Activated CD8-positive, alpha-beta memory T cell treated with anti-CD3 and anti-CD28 coated beads for 48 hours (primary cell): Measurements from ENCODE around the gene CEP170.

Experiments used
- DNase-seq, 3 experiments: peaks; one replicate each; pipeline ENCODE4 v3.0.0-alpha.2; 2020; ENCODE audit warnings: low read depth in 2 of 3, low spot score in 2 of 3

Gene CEP170

DNA sequence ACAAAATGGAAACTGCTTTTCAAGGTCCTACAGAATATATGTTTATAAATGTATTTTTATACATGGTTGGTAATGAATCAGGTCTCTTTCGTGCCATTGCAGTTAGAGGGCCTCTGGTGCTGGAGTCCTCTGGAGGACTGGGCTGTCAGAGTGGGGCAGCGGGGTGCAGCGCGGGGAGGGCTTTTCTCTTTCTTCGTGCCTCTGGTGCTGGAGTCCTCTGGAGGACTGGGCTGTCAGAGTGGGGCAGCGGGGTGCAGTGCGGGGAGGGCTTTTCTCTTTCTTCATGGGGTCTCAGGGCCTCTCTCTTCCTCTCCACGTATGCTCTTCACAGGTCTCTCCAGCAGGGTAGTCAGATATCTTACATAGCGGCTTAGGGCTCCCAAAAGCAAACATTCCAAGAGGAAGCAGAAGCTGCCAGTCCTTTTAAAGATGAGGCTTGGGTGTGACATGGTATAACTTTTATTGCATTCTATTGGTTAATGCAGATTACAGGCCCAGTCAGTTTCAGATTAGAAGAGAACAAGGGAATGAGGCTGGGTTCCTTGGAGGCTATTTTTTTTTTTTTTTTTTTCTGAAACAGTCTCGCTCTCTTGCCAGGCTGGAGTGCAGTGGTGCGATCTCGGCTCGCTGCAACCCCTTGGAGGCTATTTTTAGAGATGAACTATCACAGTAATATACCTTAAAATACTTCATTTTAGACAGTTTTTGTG lies 13.8 kb upstream of the CEP170 start:
- no peak for DNase-seq

DNA sequence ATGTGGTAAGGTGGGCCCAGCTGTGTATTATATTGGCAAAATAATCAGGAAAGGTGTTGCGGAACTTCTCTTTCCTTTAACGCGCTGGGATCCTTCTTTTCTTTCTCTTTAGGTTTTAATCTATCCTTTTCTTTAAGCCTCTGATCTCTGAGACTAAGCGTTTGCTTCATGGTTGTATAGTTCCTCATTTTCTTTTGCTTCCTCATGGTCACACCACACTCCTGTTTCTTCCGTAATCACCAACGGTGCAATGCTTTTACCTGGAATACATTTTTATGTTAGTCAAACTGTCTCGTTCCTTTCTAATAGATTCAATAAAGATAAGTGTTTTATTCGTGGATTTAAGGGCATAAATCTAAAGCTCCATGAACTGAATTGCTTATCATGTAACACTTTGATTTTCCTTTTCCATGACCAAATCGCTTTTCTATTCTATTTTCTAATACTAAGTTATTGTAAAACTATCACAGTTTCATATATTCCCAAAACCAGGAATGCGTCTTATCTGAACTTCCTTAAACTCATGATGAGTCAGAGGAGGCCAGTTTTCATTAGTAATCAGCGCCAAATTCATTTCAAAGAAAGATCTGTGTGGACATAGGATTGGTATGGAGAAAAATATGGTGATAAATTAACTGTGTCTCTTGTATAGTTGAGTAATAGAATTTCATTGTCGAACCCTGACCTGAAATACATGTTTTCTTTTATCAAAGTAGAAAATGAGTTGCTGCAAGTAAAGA lies 13.0 kb upstream of the CEP170 start:
- no peak for DNase-seq

DNA sequence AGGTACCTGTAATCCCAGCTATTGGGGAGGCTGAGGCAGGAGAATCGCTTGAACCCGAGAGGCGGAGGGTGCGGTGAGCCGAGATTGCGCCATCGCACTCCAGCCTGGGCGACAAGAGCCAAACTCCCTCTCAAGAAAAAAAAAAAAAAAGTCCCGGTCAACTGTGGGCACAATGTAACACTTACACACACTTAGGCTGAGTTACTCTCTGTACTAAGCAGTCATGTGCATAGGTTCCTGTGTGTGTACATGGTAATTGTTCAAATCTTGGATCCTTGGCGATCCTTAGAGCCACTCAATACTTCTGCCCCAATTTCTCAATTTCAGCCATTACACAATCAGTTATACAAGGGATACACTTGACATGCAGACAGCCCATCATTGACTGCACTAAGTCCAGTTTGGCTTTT lies 12.4 kb upstream of the CEP170 start:
- DNase-seq, result no peak

DNA sequence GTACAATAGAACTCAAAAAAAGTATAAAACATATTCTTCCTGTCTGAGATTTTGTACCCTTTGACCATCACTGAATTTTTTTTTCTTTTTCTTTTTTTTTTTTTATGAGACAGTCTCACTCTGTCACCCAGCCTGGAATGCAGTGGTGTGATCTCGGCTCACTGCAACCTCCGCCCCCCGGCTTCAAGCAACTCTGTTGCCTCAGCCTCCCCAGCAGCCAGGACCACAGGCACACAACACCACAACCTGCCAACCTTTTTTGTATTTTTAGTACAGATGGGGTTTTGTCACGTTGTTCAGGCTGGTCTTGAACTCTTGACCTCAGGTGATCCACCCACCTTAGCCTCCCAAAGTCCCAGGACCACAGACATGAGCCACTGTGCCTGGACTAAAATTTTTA lies 11.2 kb upstream of the CEP170 start:
- DNase-seq, result no peak

DNA sequence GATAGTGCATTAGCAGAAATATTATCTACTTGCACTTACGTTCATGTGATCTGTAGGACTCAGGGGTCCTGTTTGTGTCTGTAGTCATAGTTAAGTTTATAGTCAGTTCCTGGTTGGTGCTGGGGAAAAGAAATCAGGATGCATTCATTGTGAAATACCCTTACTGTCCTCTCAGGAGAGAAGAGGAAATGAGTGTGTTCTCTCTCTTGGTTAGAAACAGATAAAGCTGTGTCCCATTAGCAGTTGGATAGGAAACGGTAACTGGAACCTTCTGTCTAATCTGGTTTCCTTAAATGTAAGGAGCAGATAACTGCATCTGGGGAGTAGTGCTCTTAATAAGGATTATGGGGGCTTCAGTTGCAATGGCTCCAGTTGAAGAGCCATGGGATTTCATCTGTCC lies 9.6 kb upstream of the CEP170 start:
- no peak for DNase-seq

GRCh38 chr1:243261390-243261789 lies 6.3 kb upstream of the CEP170 start:
- DNase-seq, result no peak

GRCh38 chr1:243260221-243260880 lies 5.3 kb upstream of the CEP170 start:
- DNase-seq, result no peak

DNA sequence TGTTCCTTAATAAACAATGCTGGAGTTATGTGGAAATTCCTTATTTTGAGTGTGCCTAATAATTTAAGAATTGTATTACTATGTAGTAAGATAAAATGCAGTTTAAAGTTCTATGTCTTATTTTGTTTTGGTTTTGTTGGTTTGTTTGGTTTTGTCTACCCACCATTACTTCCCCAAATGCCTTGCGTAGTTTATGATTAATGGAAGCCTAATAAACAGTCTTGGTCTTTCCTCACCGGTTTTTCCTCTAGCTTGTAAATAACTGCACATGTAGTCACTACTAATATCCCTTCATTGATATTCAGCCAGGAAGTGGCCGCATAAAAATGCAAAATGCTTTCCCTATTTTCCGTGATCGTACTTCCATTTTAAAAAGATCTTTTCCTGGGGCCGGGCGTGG lies 3.6 kb upstream of the CEP170 start:
- no peak for DNase-seq

- no peak for DNase-seq
Observed at GRCh38 chr1:243257189-243257588, 2.1 kb upstream of the CEP170 start.

DNA sequence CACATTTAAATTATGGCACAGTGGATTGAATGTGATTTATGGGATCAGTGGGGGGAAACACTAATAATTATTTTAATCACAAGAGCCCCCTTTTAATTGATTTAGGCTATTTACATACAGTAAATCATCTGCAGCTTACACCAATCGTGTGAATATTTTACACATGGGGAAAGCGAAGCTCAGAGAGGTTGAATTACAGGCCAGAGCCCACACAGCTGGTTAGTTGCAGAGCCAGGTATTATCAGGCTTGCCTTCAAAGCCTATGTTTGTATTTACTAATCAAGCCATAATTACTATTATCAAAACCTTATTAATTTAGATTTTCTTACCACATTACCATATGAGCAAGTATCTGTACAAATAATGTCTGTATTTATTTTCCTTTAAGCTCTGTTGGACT lies 1.5 kb upstream of the CEP170 start:
- no peak for DNase-seq

DNA sequence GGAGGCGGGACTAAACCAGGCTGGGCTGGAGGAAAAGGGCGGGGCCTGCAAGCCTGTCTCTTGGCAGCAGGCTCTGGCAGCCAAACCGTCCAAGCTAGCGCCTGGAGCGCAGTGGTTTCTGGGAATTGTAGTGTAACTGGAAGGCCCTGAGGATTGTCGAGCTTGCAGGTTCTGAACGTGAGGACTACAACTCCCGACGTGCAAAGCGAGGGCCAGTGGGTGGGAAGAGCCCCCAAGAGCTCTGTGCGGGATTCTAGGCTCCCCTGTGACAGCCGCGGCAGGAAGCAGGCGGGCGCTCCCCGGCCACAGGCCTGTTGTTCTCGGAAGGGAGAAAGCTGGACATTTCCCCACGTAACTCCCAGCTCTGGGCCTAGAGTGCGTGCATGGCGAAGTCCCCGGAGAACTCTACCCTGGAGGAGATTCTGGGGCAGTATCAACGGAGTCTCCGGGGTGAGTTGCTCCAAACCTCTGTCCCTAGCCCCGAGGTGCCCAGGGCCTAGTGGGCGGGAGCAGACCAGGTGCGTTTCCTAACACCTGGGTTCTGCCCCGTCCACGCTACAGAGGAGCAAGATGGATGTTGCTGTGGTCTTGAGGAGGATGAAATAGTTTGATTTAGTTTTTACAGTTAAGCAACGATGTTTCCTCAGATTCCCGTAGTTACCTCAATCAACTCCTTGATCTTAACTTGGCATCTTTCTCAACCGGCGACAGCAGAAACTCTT lies 871 bp upstream of the CEP170 start, which contains the start of gene SDCCAG8:
TSS of gene SDCCAG8 (plus strand) at position 251 of the 722 bp plus-strand sequence. CDS start at position 384, 133 bp downstream.
- peak; percentile 54 to 82 (median 77) for DNase-seq

DNA sequence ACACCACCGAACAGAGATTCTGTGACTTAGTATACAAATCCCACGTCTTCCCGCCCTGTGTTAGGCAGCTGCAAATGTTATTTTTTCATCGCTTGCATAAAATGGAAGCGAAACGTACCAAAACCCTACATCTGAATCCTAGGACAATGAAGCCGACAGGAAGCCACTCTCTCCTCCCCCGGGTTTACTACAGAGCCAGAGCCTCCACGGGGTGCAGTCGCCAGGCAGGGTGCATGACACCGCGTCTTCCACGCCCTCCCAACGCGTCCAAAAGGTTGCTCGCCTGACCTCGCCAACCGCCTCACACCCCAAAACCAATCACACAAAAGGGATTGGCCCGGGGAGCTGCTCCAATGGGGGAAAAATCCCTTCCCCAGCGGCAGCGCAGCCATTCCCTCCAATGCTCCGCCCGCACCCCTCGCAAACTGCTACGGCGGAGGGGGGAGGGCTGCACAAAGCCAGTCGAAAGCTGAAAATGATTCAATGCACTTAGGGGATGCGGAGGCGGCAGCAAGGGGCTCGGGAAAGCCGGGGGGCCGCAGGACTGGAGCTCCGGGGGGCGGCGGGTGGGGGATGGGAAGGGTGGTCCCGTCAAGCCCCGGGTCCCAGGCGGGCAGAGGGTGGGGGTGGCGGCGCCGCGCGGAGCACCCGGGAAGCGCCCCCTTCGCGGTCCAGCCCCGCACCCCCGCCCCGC lies 701 bp downstream of the CEP170 start:
- peak; percentile 38 to 51 (median 49) for DNase-seq

DNA sequence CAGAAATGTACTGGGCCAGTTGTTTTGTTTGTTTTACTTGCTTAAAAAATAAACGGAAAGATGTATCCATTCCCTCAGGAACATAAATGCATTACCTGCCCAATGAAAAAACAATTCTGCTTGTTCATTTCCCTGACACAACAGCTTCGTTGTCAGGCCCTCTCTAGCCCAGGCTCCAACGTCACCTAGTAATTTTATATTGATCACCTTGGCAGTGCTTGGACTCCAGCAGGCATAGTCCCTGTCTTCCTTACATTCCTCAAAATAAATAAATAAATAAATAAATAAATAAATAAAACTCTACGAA lies 1.2 kb downstream of the CEP170 start:
- no peak for DNase-seq

GRCh38 chr1:243253211-243253925 lies 1.7 kb downstream of the CEP170 start:
- no peak for DNase-seq

DNA sequence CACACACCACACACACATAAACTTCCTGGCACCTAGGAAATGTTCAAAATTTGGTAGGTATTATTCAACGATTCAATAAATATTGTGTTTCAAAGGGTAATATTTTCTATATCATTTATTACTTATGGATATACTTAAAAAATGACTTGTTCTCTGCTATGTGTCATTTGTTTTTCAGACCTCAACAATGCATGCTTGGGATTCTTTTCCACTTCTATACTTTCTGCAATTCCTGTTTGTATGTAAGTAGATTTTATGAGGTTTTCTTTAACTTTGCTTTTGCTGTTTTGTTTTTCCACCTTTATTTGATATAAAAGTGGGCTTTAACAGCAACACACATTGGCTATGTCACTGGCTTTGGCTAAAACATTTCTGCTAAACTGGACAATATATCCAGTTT lies 3.5 kb downstream of the CEP170 start:
- no peak for DNase-seq

DNA sequence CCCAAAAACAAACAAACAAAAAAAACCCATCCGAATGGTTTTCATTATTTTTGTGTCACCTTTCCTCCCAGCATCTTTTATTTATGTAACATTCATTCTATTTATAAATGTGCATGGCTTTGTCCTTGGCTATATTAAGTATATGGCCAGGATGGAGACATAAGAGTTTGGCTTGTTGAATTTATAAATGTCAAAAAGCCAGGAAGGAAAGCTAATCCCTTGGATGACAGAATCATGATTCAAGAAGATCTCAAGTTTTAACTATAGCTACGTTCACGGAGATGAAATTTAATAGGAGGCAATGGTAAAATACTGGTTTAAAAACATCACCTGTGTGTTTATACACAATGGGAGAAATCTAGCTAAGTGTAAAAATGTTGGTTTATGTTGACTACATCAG lies 5.0 kb downstream of the CEP170 start:
- DNase-seq, result no peak

- DNase-seq, result no peak
Observed at GRCh38 chr1:243249214-243249613, 5.9 kb downstream of the CEP170 start.

DNA sequence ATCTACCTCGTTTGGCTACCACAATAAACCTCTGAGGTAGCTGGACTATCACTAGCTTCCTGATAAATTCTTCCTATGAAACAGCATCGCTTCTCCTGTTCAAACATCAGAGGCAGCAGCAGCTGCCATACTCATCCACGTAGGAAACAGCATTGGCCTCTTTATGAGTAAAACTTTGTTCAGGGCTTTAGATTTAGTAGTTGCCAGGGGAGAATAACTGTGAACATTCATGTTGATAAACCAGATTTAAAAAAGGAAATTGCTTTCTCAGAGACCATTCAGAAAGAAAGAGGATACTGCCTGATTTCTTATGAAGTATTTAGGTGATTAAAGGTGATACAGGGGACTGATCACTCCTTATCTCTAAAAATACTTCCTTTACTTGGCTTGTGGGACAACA lies 7.2 kb downstream of the CEP170 start:
- no peak for DNase-seq

GRCh38 chr1:243246916-243247315 lies 8.2 kb downstream of the CEP170 start:
- DNase-seq, result no peak

- DNase-seq, result no peak
Observed at GRCh38 chr1:243244432-243244841, 10.6 kb downstream of the CEP170 start.
